Heart left ventricle (tissue), 16 donors: ENCODE measurements around the gene DGKZ. TPM values are rescaled to one million over a fixed set of nuclear protein-coding genes. Genes with fewer than 3 reads are reported as not detected.
A peak's percentile ranks its signal among the peaks of the same experiment; 100 is the strongest.

ENCODE experiments used
- ATAC-seq, 4 donors: fragments of 200-7000 bp; cut with Tn5 transposase; one replicate each; pipeline ENCODE4 v1.9.1; 2020 to 2022; ENCODE audit warnings: moderate library complexity in 4 of 4, mild to moderate bottlenecking in 3 of 4, moderate number of reproducible peaks in 1 of 4
- DNase-seq, 5 donors: peaks; one replicate each; pipeline ENCODE4 v3.0.0-alpha.2; 2020
- H3K27ac ChIP-seq, 12 donors: fragments of 200-600 bp; sonication (generic) in 4 of 12; one replicate each; pipeline versions ENCODE4 v1.5.0 to v1.8.0; 2016 to 2022; ENCODE audit warnings: mild to moderate bottlenecking in 2 of 12
- H3K27me3 ChIP-seq, 9 donors: fragments of 200-600 bp; sonication (generic) in 2 of 9; one replicate each; pipeline versions ENCODE4 v1.5.1 to v1.8.0; 2016 to 2022; ENCODE audit warnings: mild to moderate bottlenecking in 3 of 9
- H3K36me3 ChIP-seq, 9 donors: fragments of 200-600 bp; sonication (generic) in 2 of 9; one replicate each; pipeline versions ENCODE4 v1.5.0 to v1.8.0; 2018 to 2022; ENCODE audit warnings: mild to moderate bottlenecking in 2 of 9
- H3K4me1 ChIP-seq, 12 donors: fragments of 200-600 bp; sonication (generic) in 4 of 12; one replicate each; pipeline versions ENCODE4 v1.5.0 to v1.8.0; 2016 to 2022; ENCODE audit warnings: mild to moderate bottlenecking in 3 of 12
- H3K4me3 ChIP-seq, 12 donors: fragments of 200-600 bp; sonication (generic) in 4 of 12; one replicate each; pipeline versions ENCODE4 v1.5.0 to v1.8.0; 2017 to 2022; ENCODE audit warnings: mild to moderate bottlenecking in 9 of 12, moderate library complexity in 4 of 12
- H3K9me3 ChIP-seq, 12 donors: fragments of 200-600 bp; sonication (generic) in 4 of 12; one replicate each; pipeline versions ENCODE4 v1.5.0 to v1.8.0; 2016 to 2022; ENCODE audit warnings: mild to moderate bottlenecking in 1 of 12
- CTCF ChIP-seq, 12 donors: fragments of 200-600 bp; sonication (generic) in 4 of 12; IDR thresholded peaks; one replicate each; pipeline versions ENCODE4 v1.5.0 to v1.8.0; 2018 to 2022; ENCODE audit warnings: antibody characterized with exemption in 12 of 12, mild to moderate bottlenecking in 5 of 12
- POLR2A ChIP-seq, 2 donors: fragments of 450-650 bp; IDR thresholded peaks; one replicate each; pipeline ENCODE4 v1.6.1; 2017; ENCODE audit warnings: antibody characterized with exemption in 2 of 2, mild to moderate bottlenecking in 2 of 2, moderate library complexity in 2 of 2
- WGBS, 4 donors: extraction: QIAGEN DNeasy Blood & Tissue Kit in 2 of 4; methylation state at CpG; one replicate each; pipeline versions ENCODE4 v1.1.5 to v1.1.7; 2013 to 2018; 5-methylcytosine and 5-hydroxymethylcytosine counted together
- intact Hi-C, 10 donors: fragments of 100-400 bp; cut with DNase I; formaldehyde crosslinking; loops; one replicate each; pipeline versions ENCODE4 v1.11.1 to v1.14.2; 2022
- polyA plus RNA-seq, 2 donors: library from polyadenylated mRNA; stranded (reverse); fragments of 200-250 nt; gene quantifications; one replicate each; pipeline ENCODE4 v1.2.3, GENCODE V29; 2013
- total RNA-seq, 9 donors: library from RNA; depleted of rRNA in 2 of 9; stranded (reverse); fragments of >200 nt in 2 of 9; fragmentation: NEBNext Ultra II Directional in 3 of 9; extraction: Animal tissue kit (Norgen Biotek cat#: 25700) in 3 of 9; gene quantifications; one replicate each; pipeline versions ENCODE4 v1.1.0 to v1.2.4, GENCODE V29; 2016 to 2023
- donor health status: ischemic (EF 13 %, LVEDD 7.1; RV severe dilation, severe dysfunction).
- donor health status: healthy with polysubstance abuse.
- donor health status: DM: no; HTN: yes; CAD: no.
- donor health status: DM: no; HTN: no; CAD: no.
- donor health status: ischemic (EF 25% LVEDD 6.9; RV normal size, moderate dysfunction).
- donor health status: ischemic (EF 25% LVEDD 5.7; RV mildly dilated, moderate dysfunction).
- donor health status: healthy.
- donor health status: DM: yes; HTN: yes; CAD: no.
- donor health status: ischemic (EF 35%, LVEDD 5.7; RV mildly dilated, moderate dysfunction).
- donor health status: nonischemic (EF 11% LVEDD 7.7; RV severe dilation, severe dysfunction).
- donor health status: DM: yes; HTN: yes; CAD: no.
- donor health status: PGD.
- donor health status: ischemic (EF 29% LVEDD 5.4; RV normal size, mild dysfunction).
- donor health status: nonischemic (EF 23%, LVEDD 6.1; RV moderate dilation, normal function).

The DGKZ gene
- total and polyA plus RNA-seq, 11 donors, result 41.7 to 114 (median 59.5) TPM

- peak overlapping the region in 8 of 12 donors; percentile 14 to 61 (median 50) for H3K4me3 ChIP-seq
- intact Hi-C loops, result loop anchor here in 9 of 10 donors (1.0 to 10.0 kb wide), 7 partner anchors 138 to 228 kb away; partner anchors contain the start of genes ATG13 (in 4 of the 9) and HARBI1 (in 4 of the 9)
- peaks cover 11 to 60% (median 27%) of the 10 kb centered on the region in 9 donors for H3K27me3 ChIP-seq
- no peak overlapping the region for H3K27ac ChIP-seq
- no peak for TF ChIP-seq POLR2A (IDR thresholded peaks at IDR 0.05)
- no peak for TF ChIP-seq CTCF (IDR thresholded peaks at IDR 0.05)
- ATAC-seq (no peak), DNase-seq (no peak)
- no peaks in the 10 kb centered on the region for H3K36me3 ChIP-seq
- H3K9me3 ChIP-seq, result no peaks in the 10 kb centered on the region
- WGBS, 4 donors, result 12 to 18% (median 14%) methylated on average over 13 to 21 of the region's 21 CpGs
- H3K4me1 ChIP-seq, result peaks cover 0 to 53% (median 28%) of the 10 kb centered on the region in 12 donors
Measured at GRCh38 chr11:46388619-46389449, 41.6 kb downstream of the DGKZ start.

- peaks cover 11 to 60% (median 27%) of the 10 kb centered on the region in 9 donors for H3K27me3 ChIP-seq
- 3 to 5% (median 3%) methylated on average over 58 to 80 of the region's 80 CpGs for WGBS, 4 donors
- peaks cover 0 to 53% (median 28%) of the 10 kb centered on the region in 12 donors for H3K4me1 ChIP-seq
- intact Hi-C loops, result loop anchor here (1.0 to 10.0 kb wide), 7 partner anchors 138 to 228 kb away; partner anchors contain the start of genes ATG13 (in 8 of the 10) and HARBI1 (in 8 of the 10)
- H3K27ac ChIP-seq, result no peak overlapping the region
- DNase-seq, result peak; percentile 58 to 82 (median 69)
- H3K36me3 ChIP-seq, result no peaks in the 10 kb centered on the region
- peak overlapping the region; percentile 14 to 61 (median 49) for H3K4me3 ChIP-seq
- peak; percentile 52 to 78 (median 72) for ATAC-seq
- TF ChIP-seq CTCF (IDR thresholded peaks at IDR 0.05) (peak; percentile 79 to 92 (median 87)), POLR2A (IDR thresholded peaks at IDR 0.05) (no peak)
- H3K9me3 ChIP-seq, result no peaks in the 10 kb centered on the region
Measured at GRCh38 chr11:46389450-46390330, 42.4 kb downstream of the DGKZ start.

GRCh38 chr11:46390331-46391171, 43.3 kb downstream of the DGKZ start:
- intact Hi-C loops, result loop anchor here in 8 of 10 donors (2.0 to 10.0 kb wide), 5 partner anchors 137 to 227 kb away; partner anchors contain the start of genes ATG13 (in 4 of the 8) and HARBI1 (in 4 of the 8)
- DNase-seq (no peak), ATAC-seq (no peak)
- H3K9me3 ChIP-seq, result no peaks in the 10 kb centered on the region
- TF ChIP-seq POLR2A (IDR thresholded peaks at IDR 0.05) (no peak), CTCF (IDR thresholded peaks at IDR 0.05) (no peak)
- peaks cover 11 to 60% (median 27%) of the 10 kb centered on the region in 9 donors for H3K27me3 ChIP-seq
- WGBS, 4 donors, result 18 to 23% (median 18%) methylated on average over 26 to 49 of the region's 49 CpGs
- no peaks in the 10 kb centered on the region for H3K36me3 ChIP-seq
- no peak overlapping the region for H3K27ac ChIP-seq
- H3K4me3 ChIP-seq, result peak overlapping the region in 1 of 12 donors; percentile 3
- H3K4me1 ChIP-seq, result peaks cover 0 to 53% (median 28%) of the 10 kb centered on the region in 12 donors
